ENCODE results near the gene GSPT1. TPM values are rescaled to one million over a fixed set of nuclear protein-coding genes. Genes with fewer than 3 reads are reported as not detected.
A peak's percentile ranks its signal among the peaks of the same experiment; 100 is the strongest.

The GSPT1 gene
- polyA plus RNA-seq, 1 donor: 78.7 TPM

- H3K9me3 ChIP-seq (ENCODE audit: control insufficient read depth, low read depth, low read length): no peaks in the 10 kb centered on the region
- no peaks in the 10 kb centered on the region for H3K27me3 ChIP-seq (ENCODE audit: control insufficient read depth, insufficient read depth, low read length)
- WGBS (ENCODE audit: insufficient coverage, low lambda C conversion rate): 100% methylated on average over 3 of the region's 5 CpGs
- H3K36me3 ChIP-seq (ENCODE audit: control insufficient read depth, insufficient read depth, low read length): peaks cover 63% of the 10 kb centered on the region
- no peak overlapping the region for H3K27ac ChIP-seq (ENCODE audit: low read length)
- no peak overlapping the region for H3K4me3 ChIP-seq (ENCODE audit: low read length)
- no peak for DNase-seq
- no peaks in the 10 kb centered on the region for H3K4me1 ChIP-seq (ENCODE audit: control insufficient read depth, insufficient read depth, low read length)
Observed at GRCh38 chr16:11890231-11890965, 25.4 kb downstream of the GSPT1 start.

GRCh38 chr16:11886881-11887280 lies 28.9 kb downstream of the GSPT1 start:
- no peak overlapping the region for H3K27ac ChIP-seq (ENCODE audit: low read length)
- H3K9me3 ChIP-seq (ENCODE audit: control insufficient read depth, low read depth, low read length): no peaks in the 10 kb centered on the region
- H3K27me3 ChIP-seq (ENCODE audit: control insufficient read depth, insufficient read depth, low read length): no peaks in the 10 kb centered on the region
- H3K4me1 ChIP-seq (ENCODE audit: control insufficient read depth, insufficient read depth, low read length): no peaks in the 10 kb centered on the region
- no peak overlapping the region for H3K4me3 ChIP-seq (ENCODE audit: low read length)
- 100% methylated on average over 2 of the region's 6 CpGs for WGBS (ENCODE audit: insufficient coverage, low lambda C conversion rate)
- no peak for DNase-seq
- H3K36me3 ChIP-seq (ENCODE audit: control insufficient read depth, insufficient read depth, low read length): peaks cover 66% of the 10 kb centered on the region

DNA sequence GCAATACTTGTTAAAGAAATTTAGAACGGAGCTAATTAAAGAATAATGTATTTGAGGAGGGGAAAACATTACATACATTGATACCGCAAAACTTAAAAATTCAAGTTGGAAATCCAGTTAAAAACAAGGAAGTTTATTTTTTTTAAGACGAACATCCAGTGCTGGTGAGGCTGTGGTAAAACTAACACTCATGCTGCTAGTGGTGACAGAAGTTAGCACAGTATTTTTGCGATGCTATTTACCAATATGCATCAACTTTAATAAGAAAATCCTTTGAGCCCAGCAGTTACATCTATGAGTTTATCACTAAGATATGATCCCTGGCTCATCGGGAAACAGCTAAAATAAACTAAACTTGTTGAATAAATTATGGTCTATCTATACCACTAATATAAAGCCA lies 31.7 kb downstream of the GSPT1 start:
- WGBS (ENCODE audit: insufficient coverage, low lambda C conversion rate): 100% methylated on average over 3 of the region's 5 CpGs
- H3K27ac ChIP-seq (ENCODE audit: low read length): no peak overlapping the region
- no peaks in the 10 kb centered on the region for H3K4me1 ChIP-seq (ENCODE audit: control insufficient read depth, insufficient read depth, low read length)
- no peak for DNase-seq
- H3K27me3 ChIP-seq (ENCODE audit: control insufficient read depth, insufficient read depth, low read length): no peaks in the 10 kb centered on the region
- peaks cover 72% of the 10 kb centered on the region for H3K36me3 ChIP-seq (ENCODE audit: control insufficient read depth, insufficient read depth, low read length)
- H3K9me3 ChIP-seq (ENCODE audit: control insufficient read depth, low read depth, low read length): no peaks in the 10 kb centered on the region
- no peak overlapping the region for H3K4me3 ChIP-seq (ENCODE audit: low read length)

DNA sequence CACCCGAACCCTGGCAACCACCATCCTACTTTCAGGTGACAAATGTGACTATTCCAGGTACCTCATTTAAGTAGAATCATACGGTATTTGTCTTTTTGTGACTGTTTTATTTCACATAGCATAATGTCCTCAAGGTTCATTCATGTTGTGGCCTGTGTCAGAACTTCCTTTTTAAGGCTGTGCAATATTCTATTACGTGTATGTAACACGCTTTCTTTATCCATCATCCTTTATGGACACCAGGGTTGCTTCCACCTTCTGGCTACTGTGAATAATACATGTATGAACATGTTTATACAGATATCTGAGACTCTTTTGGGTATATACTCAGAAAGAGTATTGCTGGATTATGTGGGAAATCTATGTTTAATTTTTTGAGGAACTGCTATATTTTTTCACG lies 35.7 kb downstream of the GSPT1 start:
- Histone ChIP-seq H3K4me1 (ENCODE audit: control insufficient read depth, insufficient read depth, low read length) (no peaks in the 10 kb centered on the region), H3K4me3 (ENCODE audit: low read length) (no peak overlapping the region), H3K27ac (ENCODE audit: low read length) (no peak overlapping the region), H3K9me3 (ENCODE audit: control insufficient read depth, low read depth, low read length) (no peaks in the 10 kb centered on the region), H3K36me3 (ENCODE audit: control insufficient read depth, insufficient read depth, low read length) (peaks cover 73% of the 10 kb centered on the region), H3K27me3 (ENCODE audit: control insufficient read depth, insufficient read depth, low read length) (no peaks in the 10 kb centered on the region)
- no peak for DNase-seq
- WGBS (ENCODE audit: insufficient coverage, low lambda C conversion rate): 100% methylated on average over 1 of the region's 5 CpGs

GRCh38 chr16:11877374-11877773 lies 38.4 kb downstream of the GSPT1 start:
- H3K27me3 ChIP-seq (ENCODE audit: control insufficient read depth, insufficient read depth, low read length): no peaks in the 10 kb centered on the region
- no peak for DNase-seq
- H3K36me3 ChIP-seq (ENCODE audit: control insufficient read depth, insufficient read depth, low read length): peaks cover 68% of the 10 kb centered on the region
- H3K27ac ChIP-seq (ENCODE audit: low read length): no peak overlapping the region
- no peak overlapping the region for H3K4me3 ChIP-seq (ENCODE audit: low read length)
- no peaks in the 10 kb centered on the region for H3K9me3 ChIP-seq (ENCODE audit: control insufficient read depth, low read depth, low read length)
- WGBS (ENCODE audit: insufficient coverage, low lambda C conversion rate): 93% methylated on average over 3 of the region's 5 CpGs
- H3K4me1 ChIP-seq (ENCODE audit: control insufficient read depth, insufficient read depth, low read length): no peaks in the 10 kb centered on the region

DNA sequence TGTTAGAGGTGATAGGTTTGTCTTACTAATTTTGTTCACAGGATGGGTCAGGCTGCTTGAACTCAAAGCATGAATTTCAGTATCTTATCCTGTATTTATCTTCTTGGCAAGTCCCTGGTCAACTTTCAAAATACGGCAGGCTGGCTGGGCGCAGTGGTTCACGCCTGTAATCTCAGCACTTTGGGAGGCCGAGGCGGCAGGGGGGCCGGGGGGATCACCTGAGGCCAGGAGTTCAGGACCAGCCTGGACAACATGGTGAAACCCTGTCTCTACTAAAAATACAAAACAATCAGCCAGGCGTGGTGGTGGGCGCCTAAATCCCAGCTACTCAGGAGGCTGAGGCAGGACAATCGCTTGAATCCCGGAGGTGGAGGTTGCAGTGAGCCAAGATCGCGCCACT lies 39.5 kb downstream of the GSPT1 start:
- H3K9me3 ChIP-seq (ENCODE audit: control insufficient read depth, low read depth, low read length): no peaks in the 10 kb centered on the region
- no peaks in the 10 kb centered on the region for H3K27me3 ChIP-seq (ENCODE audit: control insufficient read depth, insufficient read depth, low read length)
- WGBS (ENCODE audit: insufficient coverage, low lambda C conversion rate): no CpG with 5 or more reads among the region's 12 CpGs
- peaks cover 65% of the 10 kb centered on the region for H3K36me3 ChIP-seq (ENCODE audit: control insufficient read depth, insufficient read depth, low read length)
- DNase-seq: no peak
- no peaks in the 10 kb centered on the region for H3K4me1 ChIP-seq (ENCODE audit: control insufficient read depth, insufficient read depth, low read length)
- H3K4me3 ChIP-seq (ENCODE audit: low read length): no peak overlapping the region
- no peak overlapping the region for H3K27ac ChIP-seq (ENCODE audit: low read length)

DNA sequence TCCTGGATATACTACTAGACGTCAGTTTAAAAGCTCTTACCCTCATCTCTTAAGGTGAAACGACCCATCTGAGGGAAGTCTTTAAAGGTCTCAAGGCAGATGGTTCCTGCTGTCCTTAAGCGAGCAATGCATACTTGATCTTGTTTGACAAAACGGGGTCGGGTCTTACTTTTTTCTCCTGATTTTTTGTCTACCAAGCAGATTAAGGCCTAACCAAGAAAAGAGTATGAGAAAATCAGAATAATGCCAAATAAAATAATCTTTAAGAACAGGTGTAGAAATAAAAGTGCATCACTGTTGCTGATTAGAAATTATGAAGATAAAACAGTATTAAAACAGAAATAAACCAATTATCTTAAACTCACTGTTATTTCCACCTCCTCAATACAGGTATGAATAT lies 40.0 kb downstream of the GSPT1 start:
- H3K4me3 ChIP-seq (ENCODE audit: low read length): no peak overlapping the region
- no peak for DNase-seq
- WGBS (ENCODE audit: insufficient coverage, low lambda C conversion rate): 90% methylated on average over 2 of the region's 5 CpGs
- H3K9me3 ChIP-seq (ENCODE audit: control insufficient read depth, low read depth, low read length): no peaks in the 10 kb centered on the region
- H3K27ac ChIP-seq (ENCODE audit: low read length): no peak overlapping the region
- H3K36me3 ChIP-seq (ENCODE audit: control insufficient read depth, insufficient read depth, low read length): peaks cover 64% of the 10 kb centered on the region
- H3K27me3 ChIP-seq (ENCODE audit: control insufficient read depth, insufficient read depth, low read length): no peaks in the 10 kb centered on the region
- no peaks in the 10 kb centered on the region for H3K4me1 ChIP-seq (ENCODE audit: control insufficient read depth, insufficient read depth, low read length)

GRCh38 chr16:11871193-11871592 lies 44.6 kb downstream of the GSPT1 start:
- no CpG with 5 or more reads among the region's 7 CpGs for WGBS (ENCODE audit: insufficient coverage, low lambda C conversion rate)
- peaks cover 52% of the 10 kb centered on the region for H3K36me3 ChIP-seq (ENCODE audit: control insufficient read depth, insufficient read depth, low read length)
- DNase-seq: no peak

GRCh38 chr16:11870399-11870798 lies 45.4 kb downstream of the GSPT1 start:
- no peak overlapping the region for H3K4me3 ChIP-seq (ENCODE audit: low read length)
- no peaks in the 10 kb centered on the region for H3K4me1 ChIP-seq (ENCODE audit: control insufficient read depth, insufficient read depth, low read length)
- DNase-seq: no peak
- H3K36me3 ChIP-seq (ENCODE audit: control insufficient read depth, insufficient read depth, low read length): peaks cover 44% of the 10 kb centered on the region
- no CpG with 5 or more reads among the region's 3 CpGs for WGBS (ENCODE audit: insufficient coverage, low lambda C conversion rate)
- no peak overlapping the region for H3K27ac ChIP-seq (ENCODE audit: low read length)
- no peaks in the 10 kb centered on the region for H3K9me3 ChIP-seq (ENCODE audit: control insufficient read depth, low read depth, low read length)
- no peaks in the 10 kb centered on the region for H3K27me3 ChIP-seq (ENCODE audit: control insufficient read depth, insufficient read depth, low read length)

More at GRCh38 chr16:11871193-11871592, 44.6 kb downstream of the GSPT1 start:
- Histone ChIP-seq H3K27ac (ENCODE audit: low read length) (no peak overlapping the region), H3K9me3 (ENCODE audit: control insufficient read depth, low read depth, low read length) (no peaks in the 10 kb centered on the region), H3K27me3 (ENCODE audit: control insufficient read depth, insufficient read depth, low read length) (no peaks in the 10 kb centered on the region), H3K4me1 (ENCODE audit: control insufficient read depth, insufficient read depth, low read length) (no peaks in the 10 kb centered on the region), H3K4me3 (ENCODE audit: low read length) (no peak overlapping the region)

GRCh38 chr16:11869353-11870228 lies 46.2 kb downstream of the GSPT1 start:
- H3K4me3 ChIP-seq (ENCODE audit: low read length): no peak overlapping the region
- H3K27ac ChIP-seq (ENCODE audit: low read length): no peak overlapping the region
- H3K4me1 ChIP-seq (ENCODE audit: control insufficient read depth, insufficient read depth, low read length): no peaks in the 10 kb centered on the region
- H3K27me3 ChIP-seq (ENCODE audit: control insufficient read depth, insufficient read depth, low read length): no peaks in the 10 kb centered on the region
- H3K36me3 ChIP-seq (ENCODE audit: control insufficient read depth, insufficient read depth, low read length): peaks cover 38% of the 10 kb centered on the region
- DNase-seq: peak; percentile 2 to 40
- no peaks in the 10 kb centered on the region for H3K9me3 ChIP-seq (ENCODE audit: control insufficient read depth, low read depth, low read length)
- no CpG with 5 or more reads among the region's 8 CpGs for WGBS (ENCODE audit: insufficient coverage, low lambda C conversion rate)

Data from large intestine (tissue), 3 donors.